NCI-H128 (cell line): ENCODE results near the gene TMEM175.

ENCODE experiments used
- DNase-seq: peaks from one replicate; lab custom pipeline; 2025; ENCODE audit not compliant: unreplicated experiment; lab: John Stamatoyannopoulos, UW

Gene TMEM175

GRCh38 chr4:1001561-1002130, 69.4 kb downstream of the TMEM175 start:
- DNase-seq = no peak

DNA sequence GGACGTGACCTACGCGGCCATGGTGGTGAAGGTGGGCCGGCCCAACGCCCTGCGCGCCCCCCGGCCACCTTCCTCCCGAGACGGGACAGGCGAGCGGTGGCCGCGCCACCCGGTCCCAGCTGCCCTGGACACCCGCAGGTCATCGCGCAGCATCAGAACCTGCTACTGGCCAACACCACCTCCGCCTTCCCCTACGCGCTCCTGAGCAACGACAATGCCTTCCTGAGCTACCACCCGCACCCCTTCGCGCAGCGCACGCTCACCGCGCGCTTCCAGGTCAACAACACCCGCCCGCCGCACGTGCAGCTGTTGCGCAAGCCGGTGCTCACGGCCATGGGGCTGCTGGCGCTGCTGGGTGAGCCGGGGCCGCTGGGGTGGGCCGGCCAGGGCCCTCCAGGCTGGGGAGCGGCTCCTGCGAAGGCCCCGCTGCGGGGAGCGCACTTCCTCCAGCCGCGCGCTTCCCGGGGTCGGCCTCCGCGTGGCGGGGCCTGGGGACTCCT, 69.9 kb downstream of the TMEM175 start:
- DNase-seq = no peak

DNA sequence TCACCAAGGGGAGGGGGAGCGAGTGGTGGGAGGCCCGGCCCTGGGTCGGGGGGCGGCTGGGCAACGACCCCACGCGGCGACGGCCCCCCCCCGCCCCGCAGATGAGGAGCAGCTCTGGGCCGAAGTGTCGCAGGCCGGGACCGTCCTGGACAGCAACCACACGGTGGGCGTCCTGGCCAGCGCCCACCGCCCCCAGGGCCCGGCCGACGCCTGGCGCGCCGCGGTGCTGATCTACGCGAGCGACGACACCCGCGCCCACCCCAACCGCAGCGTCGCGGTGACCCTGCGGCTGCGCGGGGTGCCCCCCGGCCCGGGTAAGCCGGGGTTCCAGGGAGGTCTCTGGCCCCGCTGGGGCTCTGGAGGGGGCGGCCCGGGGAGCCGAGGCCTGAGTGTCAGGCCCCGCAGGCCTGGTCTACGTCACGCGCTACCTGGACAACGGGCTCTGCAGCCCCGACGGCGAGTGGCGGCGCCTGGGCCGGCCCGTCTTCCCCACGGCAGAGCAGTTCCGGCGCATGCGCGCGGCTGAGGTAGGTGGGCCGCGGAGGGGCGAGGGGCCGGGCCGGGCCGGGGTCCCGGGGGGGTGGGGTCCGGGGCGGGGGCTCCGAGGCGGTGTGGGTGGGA, 70.5 kb downstream of the TMEM175 start:
- no peak for DNase-seq

GRCh38 chr4:1003271-1004070, 71.2 kb downstream of the TMEM175 start:
- no peak for DNase-seq

GRCh38 chr4:1004071-1004418, 71.8 kb downstream of the TMEM175 start:
- DNase-seq = no peak

GRCh38 chr4:1004557-1005485, 72.6 kb downstream of the TMEM175 start:
- DNase-seq = no peak

GRCh38 chr4:1006856-1007255, 74.6 kb downstream of the TMEM175 start:
- no peak for DNase-seq
